ENCODE measurements around the gene CTNNA3.

DNA sequence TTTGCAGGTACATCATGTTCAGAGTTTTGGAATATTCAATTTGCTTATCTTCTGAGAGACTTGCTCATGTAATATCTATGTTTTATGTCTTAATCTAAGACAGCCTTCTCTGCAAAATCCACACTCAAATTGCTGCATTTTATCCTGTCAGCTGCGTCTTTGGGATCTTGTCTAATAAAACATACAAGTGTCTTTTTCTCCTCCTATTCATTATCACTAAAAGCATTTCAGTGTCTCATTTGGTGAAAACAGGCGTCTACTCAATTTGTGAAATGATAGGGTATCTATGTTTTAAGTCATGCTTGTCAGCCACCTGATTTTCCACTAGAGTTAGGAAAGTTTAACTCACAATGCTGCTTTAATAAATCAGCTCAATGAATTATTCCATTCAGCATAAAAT is 882.9 kb downstream of the CTNNA3 start:
- TF ChIP-seq, protein P1, sequence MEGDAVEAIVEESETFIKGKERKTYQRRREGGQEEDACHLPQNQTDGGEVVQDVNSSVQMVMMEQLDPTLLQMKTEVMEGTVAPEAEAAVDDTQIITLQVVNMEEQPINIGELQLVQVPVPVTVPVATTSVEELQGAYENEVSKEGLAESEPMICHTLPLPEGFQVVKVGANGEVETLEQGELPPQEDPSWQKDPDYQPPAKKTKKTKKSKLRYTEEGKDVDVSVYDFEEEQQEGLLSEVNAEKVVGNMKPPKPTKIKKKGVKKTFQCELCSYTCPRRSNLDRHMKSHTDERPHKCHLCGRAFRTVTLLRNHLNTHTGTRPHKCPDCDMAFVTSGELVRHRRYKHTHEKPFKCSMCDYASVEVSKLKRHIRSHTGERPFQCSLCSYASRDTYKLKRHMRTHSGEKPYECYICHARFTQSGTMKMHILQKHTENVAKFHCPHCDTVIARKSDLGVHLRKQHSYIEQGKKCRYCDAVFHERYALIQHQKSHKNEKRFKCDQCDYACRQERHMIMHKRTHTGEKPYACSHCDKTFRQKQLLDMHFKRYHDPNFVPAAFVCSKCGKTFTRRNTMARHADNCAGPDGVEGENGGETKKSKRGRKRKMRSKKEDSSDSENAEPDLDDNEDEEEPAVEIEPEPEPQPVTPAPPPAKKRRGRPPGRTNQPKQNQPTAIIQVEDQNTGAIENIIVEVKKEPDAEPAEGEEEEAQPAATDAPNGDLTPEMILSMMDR (IDR thresholded peaks at IDR 0.05), result no peak
- TF ChIP-seq POLR2A (IDR thresholded peaks at IDR 0.05), result no peak

All from testis (tissue), 2 donors.